ENCODE measurements around the gene MAST4.

MAST4 gene

DNA sequence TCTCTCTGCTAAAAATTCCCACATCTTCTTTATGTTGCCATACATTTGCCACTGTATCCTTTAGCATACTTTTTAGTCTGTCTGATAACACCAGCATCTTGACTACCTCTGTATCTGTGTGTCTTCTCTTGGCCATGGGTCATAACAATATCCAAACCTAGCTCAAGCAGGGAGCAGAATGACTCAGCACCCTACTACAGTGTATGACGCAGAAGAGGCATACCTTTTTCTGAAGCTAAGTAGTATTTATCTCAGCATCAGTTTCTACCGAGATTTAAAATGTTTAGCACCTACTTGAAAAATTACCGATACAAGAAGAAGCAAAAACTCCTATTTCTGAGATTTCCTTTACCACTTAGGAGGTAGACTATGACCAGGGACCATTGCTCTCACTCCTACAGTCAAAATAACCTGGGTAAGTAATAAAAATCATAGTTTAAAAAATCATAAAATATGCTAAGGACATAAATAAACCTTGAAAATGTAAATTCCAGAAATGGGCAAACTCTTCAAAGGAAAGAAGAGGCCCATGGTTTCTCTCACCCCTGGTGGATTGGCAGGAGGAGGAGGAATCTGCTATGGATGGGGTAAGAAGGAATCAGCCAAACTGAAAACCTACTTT, 286.5 kb downstream of the MAST4 start:
- no peak for DNase-seq

DNA sequence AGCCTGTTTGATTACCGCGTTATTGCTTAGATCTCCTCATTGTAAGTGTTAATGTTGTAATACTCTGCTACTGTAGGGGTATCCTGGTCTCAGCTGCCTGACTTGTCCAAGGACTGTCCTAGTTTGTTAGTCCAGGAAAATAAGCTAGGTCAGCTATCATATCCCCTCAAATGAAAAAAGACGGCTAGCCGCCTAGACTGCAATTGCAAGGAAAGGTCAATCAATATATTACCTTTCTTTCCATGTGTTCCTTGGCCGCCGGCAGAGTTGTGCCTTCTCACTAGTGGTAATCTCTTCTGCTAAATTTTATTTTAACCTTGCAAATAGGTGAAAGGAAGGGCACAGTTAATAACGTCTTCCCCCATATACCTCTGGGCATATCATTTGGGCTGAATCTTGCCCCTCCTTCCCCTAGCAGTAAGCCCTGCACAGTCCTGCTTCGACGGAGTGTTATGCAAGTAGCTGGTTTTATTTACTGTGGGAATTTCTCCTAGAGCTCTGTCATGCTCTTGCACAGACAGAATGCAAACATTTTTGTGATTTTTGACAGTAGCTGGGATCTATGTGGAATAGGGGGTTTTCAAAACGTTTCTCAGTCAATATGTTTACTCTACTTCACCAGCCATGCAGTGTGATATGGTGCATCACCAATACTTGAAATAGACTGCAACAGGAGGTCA, 288.5 kb downstream of the MAST4 start:
- no peak for DNase-seq

DNA sequence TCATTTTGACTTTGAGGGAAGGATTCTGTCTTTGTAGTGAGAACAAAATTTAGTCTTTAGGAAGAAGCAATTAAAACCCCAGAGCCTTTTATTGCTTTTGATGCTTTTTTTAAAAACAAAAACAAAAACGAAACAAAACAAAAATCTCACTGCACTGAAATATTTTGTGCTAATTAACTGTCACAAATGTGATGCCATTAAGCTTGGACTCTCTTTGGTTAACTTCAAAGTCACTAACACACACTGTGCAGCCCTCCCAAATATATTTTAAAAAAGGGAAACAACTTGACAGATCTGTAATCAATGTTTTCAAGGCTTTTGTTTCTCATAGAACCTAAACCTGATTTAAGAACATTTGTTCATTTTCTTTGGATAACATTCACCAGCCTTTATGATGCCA, 290.7 kb downstream of the MAST4 start:
- DNase-seq, result no peak

DNA sequence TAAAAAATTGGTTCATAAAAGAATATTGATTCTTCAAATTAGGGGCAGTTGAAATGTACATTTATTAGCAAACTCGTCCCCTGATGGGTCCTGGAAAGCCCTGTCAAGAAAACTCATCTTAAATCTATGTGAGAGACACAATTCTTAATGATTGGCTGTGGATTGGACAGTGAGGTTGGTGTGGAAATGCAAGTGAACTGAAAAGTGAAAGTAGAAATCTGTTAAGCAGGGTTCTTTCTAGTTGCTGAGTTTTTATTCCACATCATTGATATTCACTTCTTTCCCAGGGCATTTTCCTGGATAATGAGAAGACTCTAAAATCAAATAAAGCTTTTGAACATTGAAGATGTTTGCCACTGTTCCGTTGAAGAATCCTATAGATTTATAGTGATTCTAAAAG, 292.4 kb downstream of the MAST4 start:
- no peak for DNase-seq

DNA sequence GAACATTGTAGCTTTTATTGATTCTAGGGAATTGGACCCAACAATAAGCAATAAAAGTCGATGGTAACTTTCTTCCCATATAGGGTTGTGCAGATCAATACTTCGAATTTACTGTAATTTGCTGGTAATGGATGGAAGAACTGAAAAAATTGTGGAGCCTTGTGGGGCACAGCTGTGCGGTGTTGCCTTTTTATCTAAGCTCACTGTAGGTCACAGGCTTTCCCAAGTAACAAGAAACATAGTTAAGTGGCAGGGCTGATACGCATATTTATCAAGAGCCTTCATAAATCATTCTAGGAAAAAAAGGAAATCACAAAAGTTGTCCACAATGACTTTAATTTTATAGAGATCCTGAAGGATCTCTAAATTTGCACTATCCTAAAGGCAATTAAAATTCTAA, 292.9 kb downstream of the MAST4 start:
- DNase-seq, result no peak

DNA sequence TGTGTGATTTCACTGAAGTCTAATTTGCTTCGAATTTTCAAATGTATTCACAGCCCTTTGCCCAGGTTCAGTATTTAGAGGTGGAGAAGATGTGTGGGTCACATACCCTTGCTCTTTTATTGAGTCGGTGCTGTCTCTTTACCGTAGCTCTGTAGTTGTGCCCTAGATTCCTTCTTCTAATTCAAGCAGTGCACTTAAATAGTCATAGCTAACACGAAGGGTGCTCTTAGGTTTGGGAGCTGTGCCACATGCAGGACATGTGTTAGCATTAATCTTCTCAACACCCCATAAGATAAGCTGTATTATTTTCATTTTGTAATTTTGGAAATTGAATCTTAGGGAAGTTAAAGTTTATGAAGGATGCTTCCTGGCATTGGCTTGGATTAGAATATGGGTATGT, 293.3 kb downstream of the MAST4 start:
- DNase-seq, result no peak

DNA sequence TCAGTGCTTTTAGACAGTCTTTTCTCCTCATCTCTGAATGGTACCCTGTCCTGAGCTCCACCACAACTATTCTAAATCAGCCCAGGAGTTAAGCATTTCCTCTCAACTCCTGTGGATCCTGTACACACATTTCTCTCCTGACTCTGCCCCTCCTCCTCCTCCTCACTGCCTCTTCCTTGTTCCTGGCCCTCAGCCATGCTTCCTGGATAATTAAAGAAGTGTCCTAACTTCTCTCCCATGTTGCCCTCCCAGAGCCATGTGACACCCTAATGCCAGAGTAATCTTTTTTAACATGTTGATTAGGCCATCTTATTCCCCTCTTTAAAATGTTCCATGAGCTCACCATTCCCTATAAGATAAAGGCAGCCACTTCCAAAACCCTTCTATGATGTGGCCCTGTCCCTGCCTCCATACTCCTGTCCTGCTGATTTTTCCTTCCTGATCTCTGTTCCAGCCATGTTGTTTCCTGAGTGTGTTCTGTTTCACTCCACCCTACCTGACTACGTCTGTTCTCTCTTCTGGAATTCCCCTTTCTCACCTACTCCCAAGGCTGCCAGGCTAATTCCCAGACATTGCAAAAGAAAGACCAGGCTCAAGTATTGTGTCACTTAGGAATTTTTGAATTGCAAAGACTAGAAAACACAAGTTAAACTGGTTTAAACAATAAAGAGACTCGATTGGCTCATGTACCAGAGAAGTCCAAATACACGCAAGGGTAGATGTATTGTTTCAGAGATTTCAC, 295.2 kb downstream of the MAST4 start:
- no peak for DNase-seq

DNA sequence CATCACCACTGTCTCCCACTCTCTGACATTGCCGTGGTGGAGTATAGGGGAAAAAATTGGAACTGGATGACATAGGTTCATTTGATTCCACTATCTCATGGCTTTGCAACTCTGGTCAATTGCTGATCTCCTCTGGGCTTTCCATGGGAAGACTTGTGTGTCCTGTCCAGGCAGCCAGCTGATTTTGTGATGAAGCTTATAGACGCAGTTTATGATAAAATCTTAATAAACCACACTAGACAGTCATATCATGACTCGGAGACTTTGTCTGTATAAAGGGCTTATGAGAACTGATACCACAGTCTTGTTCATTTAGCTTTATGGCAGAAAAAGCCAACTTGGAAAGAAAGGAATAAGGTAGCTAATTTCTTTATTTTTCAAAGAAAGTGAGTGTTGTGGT, 296.5 kb downstream of the MAST4 start:
- no peak for DNase-seq

DNA sequence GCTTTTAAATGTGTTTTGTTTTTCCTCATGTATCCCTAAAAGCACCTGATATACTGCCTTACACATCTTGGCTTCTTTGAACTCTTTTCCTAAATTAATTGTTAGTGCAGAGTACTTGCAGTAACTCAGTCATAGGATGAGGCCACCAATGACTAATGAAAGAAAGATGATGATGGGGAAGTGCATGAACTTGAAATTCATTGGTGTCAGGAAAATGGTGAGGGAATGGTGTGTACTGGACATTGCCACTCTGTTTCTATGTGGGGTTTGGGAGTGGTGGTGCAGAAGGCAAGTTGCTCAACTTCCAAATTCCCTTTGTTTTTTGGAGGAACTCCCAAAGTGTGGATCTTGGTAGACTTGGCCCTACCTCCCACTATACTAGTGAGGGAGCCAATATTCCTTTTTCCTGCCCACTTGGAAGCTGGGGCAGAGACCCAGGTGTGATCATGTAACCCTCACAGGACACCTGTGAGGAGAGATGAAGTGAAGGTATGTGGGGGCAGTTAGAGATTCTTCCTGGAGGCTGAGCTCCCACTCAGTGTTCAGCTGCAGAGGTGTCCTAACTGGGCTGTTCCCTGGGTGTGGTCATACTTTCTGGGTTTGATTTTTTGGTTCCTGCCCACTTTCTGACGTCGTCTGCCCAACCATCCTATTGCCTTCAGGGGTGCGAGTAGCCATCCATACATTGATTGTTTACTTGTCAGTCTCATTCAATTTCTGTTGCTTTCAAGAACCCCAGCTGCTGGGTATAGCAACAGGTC, 298.5 kb downstream of the MAST4 start:
- no peak for DNase-seq

DNA sequence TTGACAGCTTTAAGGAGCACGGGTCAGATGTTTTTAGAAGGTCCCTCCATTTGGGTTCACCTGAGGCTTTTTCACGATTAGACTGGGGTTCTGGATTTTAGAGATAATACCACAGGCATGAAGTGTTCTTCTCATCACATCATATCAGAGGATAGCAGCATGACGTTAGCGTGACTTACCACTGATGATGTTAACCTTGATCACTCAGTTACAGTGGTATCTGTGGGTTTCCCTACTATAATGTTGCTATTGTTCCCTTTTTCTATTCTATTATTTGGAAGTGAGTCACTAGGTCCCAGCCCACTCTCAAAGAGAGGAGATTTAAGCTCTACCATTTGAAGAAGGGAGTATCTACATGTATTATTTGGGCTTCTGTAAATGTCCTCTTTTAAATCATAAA, 300.0 kb downstream of the MAST4 start:
- DNase-seq, result no peak

DNA sequence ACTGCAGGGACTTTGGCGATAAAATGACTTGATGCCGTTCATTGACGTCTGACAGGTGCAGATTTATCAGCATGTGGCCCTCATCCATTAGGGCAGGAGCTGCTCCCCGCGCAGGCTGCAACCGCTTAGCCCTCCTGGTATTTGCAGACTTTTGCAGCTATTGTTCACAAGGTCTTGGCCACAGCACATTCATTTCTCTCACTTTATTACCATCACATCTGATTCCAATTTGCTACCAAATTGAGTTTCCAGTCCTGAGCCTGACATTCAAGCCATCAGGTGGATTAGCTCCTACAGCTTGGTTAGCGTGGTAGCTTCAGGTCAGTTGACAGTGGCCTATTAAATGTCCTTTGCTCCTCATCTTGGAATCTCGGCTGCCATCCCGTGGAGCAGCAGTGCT, 301.2 kb downstream of the MAST4 start:
- no peak for DNase-seq

DNA sequence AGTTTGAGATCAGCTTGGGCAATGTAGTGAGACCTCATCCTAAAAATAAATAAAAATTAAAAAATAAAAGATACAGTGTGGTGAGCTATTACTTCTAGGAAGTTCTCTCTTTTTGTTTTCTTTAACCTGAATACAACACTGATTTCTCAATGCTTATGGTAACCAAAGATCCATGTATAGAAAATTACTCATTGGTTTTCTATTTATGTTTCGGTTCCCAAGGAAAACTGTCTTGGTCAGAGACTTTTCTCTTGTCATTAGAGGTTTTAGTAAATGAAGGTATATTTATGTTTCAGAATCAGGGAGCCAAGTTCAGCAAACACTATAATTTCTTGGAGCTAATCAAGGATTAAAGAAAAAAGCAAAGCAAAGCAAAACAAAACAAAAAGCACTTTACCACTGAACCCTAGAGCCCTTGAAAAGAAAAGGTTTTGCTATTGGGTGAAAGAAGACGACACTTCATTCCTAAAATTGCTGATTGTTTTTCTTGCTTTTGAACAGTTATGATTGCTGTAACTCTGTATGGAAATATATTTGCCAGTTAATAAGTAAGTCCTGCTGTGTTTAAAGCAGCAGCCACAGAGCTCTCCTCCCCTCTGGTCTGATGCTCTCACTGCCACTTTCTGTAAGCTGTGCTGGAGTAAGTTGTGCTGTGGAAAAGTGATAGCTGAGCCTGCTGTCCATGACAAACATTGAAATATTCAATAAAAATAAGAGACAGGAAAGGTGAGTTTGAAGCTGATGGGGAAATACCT, 302.2 kb downstream of the MAST4 start:
- no peak for DNase-seq

DNA sequence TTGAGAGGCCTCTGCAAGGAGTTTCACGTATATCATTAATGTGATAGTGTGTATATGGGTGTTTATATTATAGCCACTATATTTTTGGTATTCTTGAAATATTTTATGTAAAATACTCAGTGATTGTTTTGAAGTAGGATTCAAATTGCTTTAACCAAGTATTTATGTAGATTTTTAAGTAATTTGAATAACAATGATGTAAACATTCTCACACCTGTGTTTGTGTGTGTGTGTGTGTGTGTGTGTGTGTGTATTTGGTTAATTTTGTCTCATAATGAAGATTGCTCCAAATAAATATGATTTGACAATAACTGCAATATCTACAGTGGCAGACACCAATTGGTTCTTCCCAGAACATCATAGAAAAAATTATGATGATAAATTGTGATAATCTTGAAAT, 307.0 kb downstream of the MAST4 start:
- no peak for DNase-seq

DNA sequence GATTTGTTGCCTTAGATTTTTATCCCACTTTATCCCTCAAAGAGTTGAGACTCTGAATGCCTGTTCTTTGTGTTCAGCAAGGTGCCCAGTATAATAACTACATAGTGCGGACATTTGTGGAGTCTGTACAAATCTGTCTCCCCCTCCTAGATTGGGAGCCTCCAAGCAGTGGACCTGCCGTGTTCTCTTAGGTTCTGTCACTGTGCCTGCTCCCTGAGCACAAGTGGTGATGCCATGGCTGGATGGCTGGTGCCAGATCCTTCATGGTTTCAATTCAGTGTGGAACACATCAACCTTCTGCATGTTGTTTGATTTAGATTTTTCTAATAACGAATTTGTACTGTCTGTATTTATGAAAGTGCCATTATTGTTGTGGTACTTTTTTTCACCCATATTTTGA, 307.5 kb downstream of the MAST4 start:
- no peak for DNase-seq

DNA sequence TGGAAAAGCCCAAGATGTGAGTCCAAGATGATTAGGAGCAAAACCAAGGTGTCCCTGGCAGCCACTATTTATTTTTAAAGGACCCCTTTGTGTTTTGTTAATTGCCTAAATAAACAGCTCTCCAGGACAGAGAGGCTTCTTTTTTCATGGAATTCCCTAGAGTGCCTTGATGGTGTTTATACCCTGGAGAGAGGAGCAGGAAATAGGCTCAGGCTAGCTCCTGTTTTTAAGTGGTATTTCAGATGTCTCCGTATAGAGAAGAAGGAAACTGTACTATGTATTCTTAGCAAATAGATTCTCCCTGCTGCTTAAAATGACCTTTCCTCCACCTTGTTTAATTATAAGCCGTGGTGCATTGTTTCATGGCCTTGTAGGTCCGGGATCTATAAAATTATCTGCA, 308.0 kb downstream of the MAST4 start:
- no peak for DNase-seq

DNA sequence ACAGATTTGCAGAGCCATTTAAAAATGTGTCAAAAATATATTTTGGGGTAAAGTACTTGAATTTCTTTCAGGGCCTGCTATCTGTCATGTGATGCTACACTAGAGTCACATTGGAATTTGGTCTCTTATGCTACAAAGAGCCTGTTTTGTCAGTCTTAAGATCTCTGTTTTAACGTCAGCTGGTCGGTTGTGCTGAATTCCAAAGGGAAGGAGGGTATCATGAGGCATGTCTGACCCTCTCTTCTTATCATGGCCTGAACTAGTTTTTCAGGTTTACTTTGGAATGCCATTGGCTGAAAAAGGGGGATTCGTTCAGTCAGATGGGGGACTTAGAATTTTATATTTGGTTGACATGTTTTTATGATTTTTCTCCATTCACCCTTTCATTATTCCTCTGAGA, 309.8 kb downstream of the MAST4 start:
- no peak for DNase-seq

DNA sequence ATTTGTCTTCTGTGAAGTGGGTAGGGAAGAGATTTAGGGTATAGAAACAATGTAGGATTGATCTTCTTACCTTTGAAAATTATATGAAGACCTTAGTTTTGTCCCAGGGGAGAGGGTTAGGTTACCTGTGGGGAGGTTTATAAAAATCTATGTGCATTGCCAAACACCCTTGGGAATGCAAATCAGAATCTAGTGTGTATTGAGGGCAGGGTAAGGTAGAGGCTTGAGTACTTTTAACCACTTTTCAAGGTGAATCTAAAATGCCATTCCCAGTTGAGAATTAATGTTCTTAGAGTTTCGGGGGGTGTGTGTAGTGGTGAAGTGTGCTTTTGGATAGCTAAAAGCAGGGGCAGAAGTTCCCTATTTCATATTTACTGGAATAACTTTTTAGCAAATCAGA, 312.0 kb downstream of the MAST4 start:
- no peak for DNase-seq

DNA sequence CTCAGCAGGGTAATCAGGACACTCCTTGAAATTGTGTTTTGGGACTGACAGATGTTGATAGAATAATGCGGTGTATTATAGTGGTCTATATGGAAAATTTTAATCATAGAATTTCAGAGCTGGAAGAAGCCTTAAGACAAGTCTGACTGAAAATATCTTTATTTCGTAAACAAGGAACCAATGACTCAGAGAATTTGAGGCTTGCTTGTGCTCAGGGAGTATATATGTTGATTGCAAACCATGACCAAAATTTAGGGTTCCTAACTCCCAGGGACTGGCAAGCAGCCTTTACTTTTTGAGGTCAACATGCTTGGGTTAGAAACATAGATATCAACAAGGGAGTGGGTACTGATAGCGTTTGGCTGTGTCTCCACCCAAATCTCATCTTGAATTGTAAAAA, 313.2 kb downstream of the MAST4 start:
- no peak for DNase-seq

DNA sequence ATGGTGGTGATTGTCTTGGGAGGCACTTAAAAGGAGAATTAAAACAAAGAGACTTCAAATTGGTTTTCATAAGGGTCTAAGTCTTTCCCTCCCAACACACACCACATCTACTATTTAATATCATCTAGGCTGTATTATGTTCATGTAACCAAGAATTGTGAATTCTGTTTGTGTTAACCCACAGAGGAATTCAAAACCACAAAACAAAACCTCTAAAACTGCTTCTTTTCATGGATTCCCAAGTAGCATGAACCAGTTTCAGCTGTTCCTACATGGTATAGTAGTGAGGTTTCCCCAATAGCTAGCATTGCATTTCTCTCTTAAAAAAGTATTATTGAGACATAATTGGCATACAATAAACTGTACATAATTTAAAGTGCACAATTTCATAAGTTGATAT, 316.6 kb downstream of the MAST4 start:
- no peak for DNase-seq

DNA sequence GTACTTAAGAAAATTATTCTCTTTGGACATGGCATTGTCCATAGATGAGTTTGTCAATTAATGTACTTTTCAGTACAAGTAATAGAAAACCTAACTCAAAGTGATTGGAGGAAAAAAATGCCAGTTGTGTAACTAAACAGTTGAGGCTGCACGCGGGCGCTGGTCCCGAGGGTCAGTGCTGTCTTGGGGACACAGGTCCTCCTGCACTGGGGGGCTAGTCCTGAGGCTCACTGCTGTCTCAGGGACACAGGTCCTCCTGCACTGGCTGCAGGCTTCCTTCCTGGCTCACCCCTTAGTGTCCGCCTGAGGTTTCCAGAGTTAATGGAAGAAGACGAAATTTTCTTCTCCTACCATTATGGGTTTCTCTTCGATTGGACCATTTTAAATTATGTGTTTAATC, 319.3 kb downstream of the MAST4 start:
- no peak for DNase-seq

DNA sequence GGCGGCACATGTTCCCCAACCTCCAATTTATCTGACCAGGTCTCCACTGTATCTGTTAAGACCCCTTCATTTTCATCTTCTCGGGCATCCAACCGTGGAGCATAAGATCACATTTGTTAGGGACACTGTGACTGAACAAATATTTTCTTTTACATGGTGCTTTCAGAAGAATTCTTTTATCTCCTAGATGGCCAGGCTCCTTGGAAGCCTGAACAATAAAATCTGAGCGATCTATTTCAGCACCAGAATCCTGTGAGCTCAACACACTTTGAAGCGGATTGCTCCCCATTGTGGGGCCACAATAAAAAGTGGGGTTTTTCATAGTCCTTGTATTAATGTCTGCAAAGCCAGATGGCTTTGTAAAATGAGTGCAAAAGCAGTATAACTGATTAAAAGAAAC, 326.7 kb downstream of the MAST4 start:
- DNase-seq, result no peak

DNA sequence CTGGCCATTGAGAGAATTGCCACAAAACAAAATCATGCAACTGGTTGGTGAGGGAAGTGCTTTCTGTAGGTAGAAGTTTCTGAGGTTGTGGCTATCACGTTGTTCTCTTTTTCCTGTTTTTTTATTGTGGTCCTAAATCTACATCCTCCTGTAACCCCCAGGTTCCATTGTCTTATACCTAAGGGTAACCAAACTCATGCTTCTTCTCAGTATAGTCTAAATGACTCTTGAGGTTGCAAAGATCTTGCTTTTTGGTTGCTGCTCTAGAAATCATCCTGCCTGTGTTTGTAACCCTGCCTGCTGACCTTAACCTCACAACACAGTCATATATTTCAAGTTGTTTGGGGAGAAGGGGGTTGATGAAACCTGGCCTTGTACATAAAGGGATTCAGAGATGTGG, 327.3 kb downstream of the MAST4 start:
- DNase-seq, result no peak

DNA sequence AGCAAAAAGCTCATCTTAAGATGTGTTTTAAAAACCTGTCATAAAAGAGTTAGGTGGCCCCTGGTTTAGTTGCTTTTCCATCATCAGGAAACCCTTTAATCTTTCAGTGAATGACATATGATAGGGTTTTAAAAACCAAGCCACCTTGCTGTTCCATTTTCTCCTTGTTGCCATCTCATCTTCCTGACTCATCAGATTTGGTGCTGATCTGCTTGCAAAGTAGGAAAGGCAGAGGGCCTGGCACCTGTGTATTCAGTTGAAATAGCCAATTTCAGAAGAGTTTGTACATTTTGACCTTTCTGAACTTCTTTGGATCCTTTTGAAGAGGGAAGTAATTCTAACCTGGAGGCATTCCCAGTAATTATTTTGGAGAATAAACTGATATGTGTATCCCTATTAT, 327.7 kb downstream of the MAST4 start:
- no peak for DNase-seq

Data from CD4-positive, alpha-beta T cell treated with Interleukin-10 for 1 hour (primary cell).